ENCODE results near the gene ZBTB38.

ZBTB38 gene

DNA sequence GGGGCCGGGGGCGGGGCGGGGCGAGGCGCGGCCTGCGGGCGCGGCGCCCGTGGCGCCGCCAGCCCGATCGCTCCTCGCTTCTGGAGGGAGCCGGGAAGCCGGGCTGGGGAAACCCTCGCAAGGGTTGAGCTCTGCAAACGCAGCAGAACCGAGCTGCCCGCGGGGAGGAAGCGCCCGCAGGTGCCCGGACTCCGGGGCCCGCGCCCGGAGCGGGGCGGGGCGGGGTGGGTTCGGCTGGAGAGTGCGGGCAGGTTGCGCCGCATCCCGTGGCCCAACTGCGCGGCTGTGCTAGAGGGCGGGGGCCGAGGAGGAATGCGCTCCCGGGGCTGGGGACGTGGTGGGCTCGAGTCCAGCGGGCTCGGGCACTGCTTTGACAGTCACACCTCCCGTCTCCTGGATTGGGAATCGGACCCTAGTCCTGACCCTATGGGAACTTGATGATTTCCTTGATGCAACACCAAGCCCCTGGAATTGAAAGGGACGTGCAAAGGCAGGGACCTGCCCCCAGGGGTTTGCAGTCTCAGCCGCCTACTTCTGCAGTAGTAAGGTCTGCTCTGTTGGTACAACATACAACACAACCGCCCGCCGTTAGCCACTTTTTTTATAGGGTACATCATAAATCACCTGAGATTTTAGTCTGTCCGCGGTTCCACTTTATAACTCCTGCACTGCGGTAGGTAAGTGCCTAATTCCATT, 34.3 kb downstream of the ZBTB38 start:
- H3K4me3 ChIP-seq (replicated peaks; ENCODE audit: insufficient read depth, low read length), result peak overlapping the region; percentile 64
- H3K27ac ChIP-seq (replicated peaks), result no peak overlapping the region
- peak in 1 of 2 experiments; percentile 7 for DNase-seq (ENCODE audit: low read depth in 1 of 2, low spot score in 1 of 2)
- no peak for TF ChIP-seq POLR2AphosphoS5 (IDR thresholded peaks at IDR 0.05; ENCODE audit: low read depth)
- TF ChIP-seq, protein P1, sequence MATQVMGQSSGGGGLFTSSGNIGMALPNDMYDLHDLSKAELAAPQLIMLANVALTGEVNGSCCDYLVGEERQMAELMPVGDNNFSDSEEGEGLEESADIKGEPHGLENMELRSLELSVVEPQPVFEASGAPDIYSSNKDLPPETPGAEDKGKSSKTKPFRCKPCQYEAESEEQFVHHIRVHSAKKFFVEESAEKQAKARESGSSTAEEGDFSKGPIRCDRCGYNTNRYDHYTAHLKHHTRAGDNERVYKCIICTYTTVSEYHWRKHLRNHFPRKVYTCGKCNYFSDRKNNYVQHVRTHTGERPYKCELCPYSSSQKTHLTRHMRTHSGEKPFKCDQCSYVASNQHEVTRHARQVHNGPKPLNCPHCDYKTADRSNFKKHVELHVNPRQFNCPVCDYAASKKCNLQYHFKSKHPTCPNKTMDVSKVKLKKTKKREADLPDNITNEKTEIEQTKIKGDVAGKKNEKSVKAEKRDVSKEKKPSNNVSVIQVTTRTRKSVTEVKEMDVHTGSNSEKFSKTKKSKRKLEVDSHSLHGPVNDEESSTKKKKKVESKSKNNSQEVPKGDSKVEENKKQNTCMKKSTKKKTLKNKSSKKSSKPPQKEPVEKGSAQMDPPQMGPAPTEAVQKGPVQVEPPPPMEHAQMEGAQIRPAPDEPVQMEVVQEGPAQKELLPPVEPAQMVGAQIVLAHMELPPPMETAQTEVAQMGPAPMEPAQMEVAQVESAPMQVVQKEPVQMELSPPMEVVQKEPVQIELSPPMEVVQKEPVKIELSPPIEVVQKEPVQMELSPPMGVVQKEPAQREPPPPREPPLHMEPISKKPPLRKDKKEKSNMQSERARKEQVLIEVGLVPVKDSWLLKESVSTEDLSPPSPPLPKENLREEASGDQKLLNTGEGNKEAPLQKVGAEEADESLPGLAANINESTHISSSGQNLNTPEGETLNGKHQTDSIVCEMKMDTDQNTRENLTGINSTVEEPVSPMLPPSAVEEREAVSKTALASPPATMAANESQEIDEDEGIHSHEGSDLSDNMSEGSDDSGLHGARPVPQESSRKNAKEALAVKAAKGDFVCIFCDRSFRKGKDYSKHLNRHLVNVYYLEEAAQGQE (IDR thresholded peaks at IDR 0.05; ENCODE audit: insufficient replicate concordance, low read depth), result no peak
- TF ChIP-seq GABPA (IDR thresholded peaks at IDR 0.05; ENCODE audit: low read depth), result no peak
- TF ChIP-seq, protein P2, sequence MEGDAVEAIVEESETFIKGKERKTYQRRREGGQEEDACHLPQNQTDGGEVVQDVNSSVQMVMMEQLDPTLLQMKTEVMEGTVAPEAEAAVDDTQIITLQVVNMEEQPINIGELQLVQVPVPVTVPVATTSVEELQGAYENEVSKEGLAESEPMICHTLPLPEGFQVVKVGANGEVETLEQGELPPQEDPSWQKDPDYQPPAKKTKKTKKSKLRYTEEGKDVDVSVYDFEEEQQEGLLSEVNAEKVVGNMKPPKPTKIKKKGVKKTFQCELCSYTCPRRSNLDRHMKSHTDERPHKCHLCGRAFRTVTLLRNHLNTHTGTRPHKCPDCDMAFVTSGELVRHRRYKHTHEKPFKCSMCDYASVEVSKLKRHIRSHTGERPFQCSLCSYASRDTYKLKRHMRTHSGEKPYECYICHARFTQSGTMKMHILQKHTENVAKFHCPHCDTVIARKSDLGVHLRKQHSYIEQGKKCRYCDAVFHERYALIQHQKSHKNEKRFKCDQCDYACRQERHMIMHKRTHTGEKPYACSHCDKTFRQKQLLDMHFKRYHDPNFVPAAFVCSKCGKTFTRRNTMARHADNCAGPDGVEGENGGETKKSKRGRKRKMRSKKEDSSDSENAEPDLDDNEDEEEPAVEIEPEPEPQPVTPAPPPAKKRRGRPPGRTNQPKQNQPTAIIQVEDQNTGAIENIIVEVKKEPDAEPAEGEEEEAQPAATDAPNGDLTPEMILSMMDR (IDR thresholded peaks at IDR 0.05; ENCODE audit: insufficient read depth, low read length), result no peak
- TF ChIP-seq SPI1 (IDR thresholded peaks at IDR 0.05; ENCODE audit: borderline replicate concordance, low read depth), result no peak
- peaks cover 35% of the 10 kb centered on the region for H3K27me3 ChIP-seq (ENCODE audit: insufficient read depth, poor library complexity, severe bottlenecking)

DNA sequence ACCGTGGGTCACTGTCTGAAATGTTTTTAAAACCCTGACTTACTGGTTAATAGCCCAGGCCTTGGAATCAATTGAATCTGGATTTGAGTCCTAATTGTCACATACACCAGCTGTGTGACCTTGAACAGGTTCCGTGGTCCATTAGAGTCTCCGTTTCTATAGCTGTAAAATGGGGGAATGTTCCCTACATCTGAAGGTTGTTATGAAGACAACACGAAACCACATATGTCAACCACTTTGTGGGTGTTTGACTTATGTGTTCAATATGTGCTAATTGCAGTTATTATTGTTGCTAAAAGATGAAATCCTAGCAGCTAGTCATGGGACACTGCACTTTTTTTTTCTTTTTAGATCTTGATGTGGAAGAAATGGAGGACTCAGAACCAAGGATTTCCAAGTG, 35.3 kb downstream of the ZBTB38 start:
- TF ChIP-seq GABPA (IDR thresholded peaks at IDR 0.05; ENCODE audit: low read depth) (no peak), SPI1 (IDR thresholded peaks at IDR 0.05; ENCODE audit: borderline replicate concordance, low read depth) (no peak), POLR2AphosphoS5 (IDR thresholded peaks at IDR 0.05; ENCODE audit: low read depth) (no peak)
- TF ChIP-seq, protein P2 (IDR thresholded peaks at IDR 0.05; ENCODE audit: insufficient read depth, low read length), result no peak
- TF ChIP-seq, protein P1 (IDR thresholded peaks at IDR 0.05; ENCODE audit: insufficient replicate concordance, low read depth), result no peak
- H3K27me3 ChIP-seq (ENCODE audit: insufficient read depth, poor library complexity, severe bottlenecking), result peaks cover 35% of the 10 kb centered on the region
- no peak overlapping the region for H3K4me3 ChIP-seq (replicated peaks; ENCODE audit: insufficient read depth, low read length)
- DNase-seq (ENCODE audit: low read depth in 1 of 2, low spot score in 1 of 2), result no peak
- no peak overlapping the region for H3K27ac ChIP-seq (replicated peaks)

DNA sequence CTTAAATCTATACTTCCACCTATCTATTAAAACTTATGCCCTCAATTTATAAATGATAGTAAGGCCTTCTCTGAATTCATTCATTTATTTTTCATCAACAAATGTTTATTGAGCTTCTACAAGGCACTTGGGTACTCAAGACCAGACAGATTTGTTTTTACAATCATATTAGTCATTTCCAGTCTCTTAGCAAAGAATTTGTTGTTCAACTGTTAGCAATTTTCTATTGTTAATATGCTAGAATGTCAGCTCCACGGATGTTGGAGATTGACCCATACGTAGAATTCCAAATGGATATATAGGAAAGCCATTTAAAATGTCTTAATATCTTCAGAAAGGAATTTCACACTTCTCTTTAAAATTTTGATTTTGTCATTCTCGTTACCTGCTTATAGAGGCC, 36.7 kb downstream of the ZBTB38 start:
- H3K27ac ChIP-seq (replicated peaks), result no peak overlapping the region
- TF ChIP-seq, protein P1 (IDR thresholded peaks at IDR 0.05; ENCODE audit: insufficient replicate concordance, low read depth), result no peak
- TF ChIP-seq, protein P2 (IDR thresholded peaks at IDR 0.05; ENCODE audit: insufficient read depth, low read length), result no peak
- TF ChIP-seq SPI1 (IDR thresholded peaks at IDR 0.05; ENCODE audit: borderline replicate concordance, low read depth) (no peak), GABPA (IDR thresholded peaks at IDR 0.05; ENCODE audit: low read depth) (no peak), POLR2AphosphoS5 (IDR thresholded peaks at IDR 0.05; ENCODE audit: low read depth) (no peak)

More for the DNA sequence above, 36.7 kb downstream of the ZBTB38 start:
- Histone ChIP-seq H3K4me3 (replicated peaks; ENCODE audit: insufficient read depth, low read length) (no peak overlapping the region), H3K27me3 (ENCODE audit: insufficient read depth, poor library complexity, severe bottlenecking) (peaks cover 35% of the 10 kb centered on the region)
- no peak for DNase-seq (ENCODE audit: low read depth in 1 of 2, low spot score in 1 of 2)
